GM19238 (cell line): Measurements from ENCODE around the gene MT3.

Experiments used
- DNase-seq: peaks from one replicate; pipeline ENCODE4 v3.0.0; 2011; ENCODE audit warnings: low spot score; ENCODE audit not compliant: insufficient read length

MT3 gene

GRCh38 chr16:56629531-56629930, 40.2 kb downstream of the MT3 start:
- DNase-seq, result no peak

DNA sequence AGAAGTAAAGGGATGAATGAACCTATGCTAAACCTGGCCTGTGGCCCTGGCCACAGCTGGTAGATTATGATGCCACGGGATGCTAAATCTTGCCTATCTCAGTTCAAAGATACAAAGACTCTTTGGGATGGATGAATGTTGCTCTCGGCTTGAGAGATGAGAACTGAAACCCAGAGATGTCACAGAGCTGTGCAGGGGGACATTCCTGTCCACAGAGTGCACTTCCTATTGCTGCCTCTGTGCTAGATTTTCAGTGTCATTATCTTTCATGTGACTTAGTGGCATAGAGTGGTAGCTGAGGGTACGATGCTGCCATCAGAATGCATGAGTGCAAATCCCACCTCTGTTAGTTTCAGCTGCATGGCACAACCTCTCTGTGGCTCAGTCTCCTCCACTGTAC, 40.8 kb downstream of the MT3 start:
- DNase-seq, result peak; percentile 66

DNA sequence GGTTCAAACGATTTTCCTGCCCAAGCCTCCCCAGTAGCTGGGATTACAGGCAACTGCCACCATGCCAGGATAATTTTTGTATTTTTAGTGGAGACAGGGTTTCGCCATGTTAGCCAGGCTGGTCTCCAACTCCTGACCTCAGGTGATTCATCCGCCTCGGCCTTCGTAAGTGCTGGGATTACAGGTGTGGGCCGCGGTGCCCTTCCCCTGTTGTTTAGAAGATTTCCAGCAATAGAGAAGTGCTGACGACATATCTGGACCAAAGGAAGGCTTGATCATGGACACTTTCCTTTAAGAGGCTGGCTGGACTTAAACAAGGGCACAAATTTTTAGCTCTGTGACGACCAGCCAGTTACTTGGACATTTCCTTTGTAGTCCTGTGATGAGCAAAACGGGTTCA, 41.9 kb downstream of the MT3 start:
- no peak for DNase-seq

GRCh38 chr16:56631832-56632155, 42.5 kb downstream of the MT3 start:
- no peak for DNase-seq

DNA sequence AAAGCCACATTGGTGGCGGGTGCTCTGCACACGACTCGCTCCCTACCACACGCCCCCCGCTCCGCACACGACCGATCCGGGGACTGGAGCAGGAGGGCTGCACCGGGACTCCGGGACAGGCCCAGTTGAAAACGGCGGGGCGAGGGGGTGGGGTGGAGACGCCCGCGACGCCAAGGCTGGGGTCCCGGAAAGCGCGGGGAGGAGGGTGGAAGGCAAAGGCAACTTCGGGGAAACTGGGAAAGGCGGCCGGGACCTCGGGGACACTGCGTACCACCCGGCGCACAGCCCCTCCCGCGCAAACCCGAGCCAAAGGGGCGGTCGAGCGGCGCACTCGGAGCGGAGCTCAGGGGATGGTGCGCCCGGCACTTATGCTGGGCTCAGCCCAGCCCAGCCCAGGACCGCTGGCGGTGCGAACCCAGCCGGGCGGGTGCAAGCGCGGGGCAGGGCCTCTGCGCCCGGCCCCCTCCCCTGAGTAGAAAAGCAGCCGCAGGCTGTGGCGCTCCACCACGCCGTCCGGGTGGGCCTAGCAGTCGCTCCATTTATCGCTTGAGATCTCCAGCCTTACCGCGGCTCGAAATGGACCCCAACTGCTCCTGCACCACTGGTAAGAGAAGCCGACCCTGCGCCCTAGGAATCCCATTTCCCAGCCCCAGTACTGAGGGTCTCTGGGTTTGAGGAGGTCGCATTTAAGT, 43.0 kb downstream of the MT3 start, which contains the start of gene MT1M:
Gene MT1M (plus strand): TSS at position 504 of the 692 bp plus-strand sequence. CDS start 73 bp downstream, at position 577.
- DNase-seq, result no peak

GRCh38 chr16:56632848-56633365, 43.6 kb downstream of the MT3 start:
- DNase-seq, result no peak

GRCh38 chr16:56633535-56633934, 44.2 kb downstream of the MT3 start:
- DNase-seq, result no peak

GRCh38 chr16:56634715-56635440, 45.5 kb downstream of the MT3 start:
- no peak for DNase-seq

GRCh38 chr16:56635441-56635967, 46.2 kb downstream of the MT3 start:
- no peak for DNase-seq

DNA sequence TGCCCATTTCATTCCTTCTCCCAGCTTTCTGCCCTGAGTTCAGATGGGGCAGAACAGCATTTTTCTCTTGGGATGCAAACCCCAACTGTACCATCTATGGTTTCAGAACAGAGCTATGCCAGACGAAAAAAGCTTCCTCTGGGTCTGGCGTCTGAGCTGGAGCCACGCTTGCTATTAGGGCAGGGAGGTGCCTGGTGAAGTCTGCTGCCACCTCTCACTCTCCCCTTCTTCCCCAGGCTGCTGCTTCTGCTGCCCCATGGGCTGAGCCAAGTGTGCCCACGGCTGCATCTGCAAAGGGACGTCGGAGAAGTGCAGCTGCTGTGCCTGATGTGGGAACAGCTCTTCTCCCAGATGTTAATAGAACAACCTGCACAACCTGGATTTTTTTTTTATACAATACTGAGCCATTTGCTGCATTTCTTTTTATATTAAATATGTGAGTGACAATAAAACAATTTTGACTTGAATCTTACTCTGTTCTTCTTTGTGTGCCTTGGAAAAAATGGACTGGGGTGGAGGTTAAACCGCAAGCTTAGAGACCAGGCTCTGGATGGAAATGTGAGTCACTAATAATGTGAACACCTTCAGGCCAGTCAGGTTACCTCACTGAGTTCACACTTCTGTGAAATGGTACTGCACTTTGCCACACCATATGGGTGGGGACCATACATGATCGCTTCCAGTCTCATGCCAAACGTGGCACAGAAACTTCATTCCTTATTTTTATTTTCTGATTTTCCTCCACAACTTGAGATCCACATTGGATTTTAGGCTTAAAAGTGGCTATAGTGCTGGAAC, 47.5 kb downstream of the MT3 start:
- DNase-seq, result no peak

GRCh38 chr16:56637814-56638750, 48.8 kb downstream of the MT3 start, which contains the start of gene MT1A:
Gene MT1A, plus strand, starts transcription at chr16:56638666. Its CDS starts 73 bp downstream, at chr16:56638739.
- DNase-seq, result no peak

DNA sequence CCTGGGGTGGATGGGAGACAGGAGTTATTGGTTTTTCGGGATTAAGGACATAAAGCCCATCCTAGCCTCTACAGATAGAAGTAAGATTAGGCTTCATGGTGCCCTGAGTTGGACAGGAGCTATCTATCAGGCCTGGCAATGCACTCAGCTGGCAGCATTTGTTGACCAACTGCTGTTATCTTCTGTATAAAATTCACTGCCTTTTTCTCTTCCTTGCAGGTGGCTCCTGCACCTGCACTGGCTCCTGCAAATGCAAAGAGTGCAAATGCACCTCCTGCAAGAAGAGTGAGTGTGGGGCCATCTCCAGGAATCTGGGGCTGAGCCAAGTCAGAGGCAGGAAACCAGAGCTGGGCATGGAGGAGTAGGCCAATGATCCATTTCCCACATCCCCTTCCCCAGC, 49.7 kb downstream of the MT3 start:
- no peak for DNase-seq

GRCh38 chr16:56640076-56640475, 50.7 kb downstream of the MT3 start:
- DNase-seq, result no peak
